ENCODE results near the gene NPAS3.

GRCh38 chr14:33375786-33376185, 437.1 kb downstream of the NPAS3 start:
- TF ChIP-seq, protein P1, sequence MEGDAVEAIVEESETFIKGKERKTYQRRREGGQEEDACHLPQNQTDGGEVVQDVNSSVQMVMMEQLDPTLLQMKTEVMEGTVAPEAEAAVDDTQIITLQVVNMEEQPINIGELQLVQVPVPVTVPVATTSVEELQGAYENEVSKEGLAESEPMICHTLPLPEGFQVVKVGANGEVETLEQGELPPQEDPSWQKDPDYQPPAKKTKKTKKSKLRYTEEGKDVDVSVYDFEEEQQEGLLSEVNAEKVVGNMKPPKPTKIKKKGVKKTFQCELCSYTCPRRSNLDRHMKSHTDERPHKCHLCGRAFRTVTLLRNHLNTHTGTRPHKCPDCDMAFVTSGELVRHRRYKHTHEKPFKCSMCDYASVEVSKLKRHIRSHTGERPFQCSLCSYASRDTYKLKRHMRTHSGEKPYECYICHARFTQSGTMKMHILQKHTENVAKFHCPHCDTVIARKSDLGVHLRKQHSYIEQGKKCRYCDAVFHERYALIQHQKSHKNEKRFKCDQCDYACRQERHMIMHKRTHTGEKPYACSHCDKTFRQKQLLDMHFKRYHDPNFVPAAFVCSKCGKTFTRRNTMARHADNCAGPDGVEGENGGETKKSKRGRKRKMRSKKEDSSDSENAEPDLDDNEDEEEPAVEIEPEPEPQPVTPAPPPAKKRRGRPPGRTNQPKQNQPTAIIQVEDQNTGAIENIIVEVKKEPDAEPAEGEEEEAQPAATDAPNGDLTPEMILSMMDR (IDR thresholded peaks at IDR 0.05), result no peak
- no peak for TF ChIP-seq POLR2A (IDR thresholded peaks at IDR 0.05)
